NCI-H1930 (cell line): ENCODE measurements around the gene STK32B.
"Not testable (repeated sequence)": the region's sequence is repeated elsewhere in the genome, so short reads cannot be mapped to it uniquely, and the experiment has no call there.

Experiments used
- DNase-seq, 2 experiments: peaks; one replicate each; lab custom pipeline; 2025; lab: John Stamatoyannopoulos, UW

STK32B gene

GRCh38 chr4:5260121-5260520 lies 208.8 kb downstream of the STK32B start:
- no peak for DNase-seq

- no peak for DNase-seq
Observed at GRCh38 chr4:5261866-5262265, 210.6 kb downstream of the STK32B start.

GRCh38 chr4:5266991-5267390 lies 215.7 kb downstream of the STK32B start:
- no peak for DNase-seq

GRCh38 chr4:5267408-5267807 lies 216.1 kb downstream of the STK32B start:
- DNase-seq, result no peak

GRCh38 chr4:5276475-5277075 lies 225.3 kb downstream of the STK32B start:
- DNase-seq, result no peak

GRCh38 chr4:5277079-5277478 lies 225.8 kb downstream of the STK32B start:
- DNase-seq, result no peak

- no peak for DNase-seq
Observed at GRCh38 chr4:5278213-5278612, 226.9 kb downstream of the STK32B start.

- not testable (repeated sequence) for DNase-seq
Observed at GRCh38 chr4:5280069-5280468, 228.8 kb downstream of the STK32B start.

- DNase-seq, result no peak
Observed at GRCh38 chr4:5280828-5281227, 229.5 kb downstream of the STK32B start.

GRCh38 chr4:5283837-5284236 lies 232.6 kb downstream of the STK32B start:
- no peak for DNase-seq

- DNase-seq, result no peak
Observed at GRCh38 chr4:5284517-5284916, 233.2 kb downstream of the STK32B start.

- DNase-seq, result peak in 1 of 2 experiments; percentile 8
Observed at GRCh38 chr4:5292101-5292500, 240.8 kb downstream of the STK32B start.

GRCh38 chr4:5298000-5298787 lies 246.9 kb downstream of the STK32B start:
- DNase-seq, result not testable (repeated sequence)

- DNase-seq, result no peak
Observed at GRCh38 chr4:5300283-5300682, 249.0 kb downstream of the STK32B start.

- no peak for DNase-seq
Observed at GRCh38 chr4:5307928-5308327, 256.6 kb downstream of the STK32B start.

GRCh38 chr4:5322321-5322720 lies 271.0 kb downstream of the STK32B start:
- no peak for DNase-seq

GRCh38 chr4:5330339-5330989 lies 279.2 kb downstream of the STK32B start:
- DNase-seq, result no peak

- DNase-seq, result no peak
Observed at GRCh38 chr4:5337731-5338130, 286.5 kb downstream of the STK32B start.

- no peak for DNase-seq
Observed at GRCh38 chr4:5338531-5338930, 287.3 kb downstream of the STK32B start.

GRCh38 chr4:5340991-5341451 lies 289.7 kb downstream of the STK32B start:
- DNase-seq, result no peak

GRCh38 chr4:5341526-5341925 lies 290.2 kb downstream of the STK32B start:
- no peak for DNase-seq

GRCh38 chr4:5355846-5356245 lies 304.6 kb downstream of the STK32B start:
- no peak for DNase-seq

- DNase-seq, result no peak
Observed at GRCh38 chr4:5357870-5358269, 306.6 kb downstream of the STK32B start.
